Loucy (cell line): ENCODE data around the gene COLEC11.

ENCODE experiments used
- H2AFZ ChIP-seq: fragments of 200-600 bp; sonication (generic); 2 replicates; pipeline ENCODE4 v1.6.0; 2016; ENCODE audit warnings: antibody characterized with exemption, mild to moderate bottlenecking, low read length, moderate library complexity
- H3F3A ChIP-seq: fragments of 200-600 bp; 2 replicates; pipeline ENCODE4 v1.6.0; 2016; ENCODE audit warnings: antibody characterized with exemption, low read depth, mild to moderate bottlenecking
- H3K27me3 ChIP-seq: fragments of 200-600 bp; sonication (generic); 2 replicates; pipeline ENCODE4 v1.6.1; 2014; ENCODE audit warnings: low read length, mild to moderate bottlenecking; ENCODE audit not compliant: insufficient read depth, poor library complexity, severe bottlenecking
- H3K36me3 ChIP-seq: fragments of 200-600 bp; sonication (generic); 2 replicates; pipeline ENCODE4 v1.6.1; 2016; ENCODE audit warnings: low read length; ENCODE audit not compliant: insufficient read depth
- H3K4me1 ChIP-seq: fragments of 200-600 bp; sonication (generic); 2 replicates; pipeline ENCODE4 v1.5.1; 2014; ENCODE audit warnings: low read length, mild to moderate bottlenecking; ENCODE audit not compliant: insufficient read depth, poor library complexity, severe bottlenecking
- H3K4me2 ChIP-seq: fragments of 200-600 bp; sonication (generic); 2 replicates; pipeline ENCODE4 v1.6.0; 2014; ENCODE audit warnings: antibody characterized with exemption, low read length, low read depth, mild to moderate bottlenecking; ENCODE audit not compliant: poor library complexity, severe bottlenecking
- H3K4me3 ChIP-seq: fragments of 200-600 bp; sonication (generic); 2 replicates; pipeline ENCODE4 v1.5.1; 2014; ENCODE audit warnings: low read length, mild to moderate bottlenecking, mixed read lengths; ENCODE audit not compliant: poor library complexity, severe bottlenecking
- H3K79me2 ChIP-seq: fragments of 200-600 bp; sonication (generic); 2 replicates; pipeline ENCODE4 v1.6.1; 2014; ENCODE audit warnings: low read length; ENCODE audit not compliant: insufficient read depth
- H3K9ac ChIP-seq: fragments of 200-600 bp; sonication (generic); 2 replicates; pipeline ENCODE4 v1.6.0; 2014; ENCODE audit warnings: mild to moderate bottlenecking, low read depth, low read length, moderate library complexity; ENCODE audit not compliant: poor library complexity, severe bottlenecking
- H3K9me2 ChIP-seq: fragments of 200-600 bp; sonication (generic); replicated peaks from 2 replicates; pipeline ENCODE4 v1.6.1; 2016; ENCODE audit warnings: low read depth, low read length, mixed read lengths
- H3K9me3 ChIP-seq: fragments of 200-600 bp; sonication (generic); 2 replicates; pipeline ENCODE4 v1.6.1; 2014; ENCODE audit warnings: mild to moderate bottlenecking, antibody characterized with exemption, low read length, low read depth; ENCODE audit not compliant: insufficient read depth
- H4K20me1 ChIP-seq: fragments of 200-600 bp; sonication (generic); 2 replicates; pipeline ENCODE4 v1.6.0; 2014; ENCODE audit warnings: antibody characterized with exemption, low read length, mild to moderate bottlenecking; ENCODE audit not compliant: insufficient read depth, poor library complexity, severe bottlenecking
- EZH2phosphoT487 ChIP-seq: fragments of 200-600 bp; IDR thresholded peaks from 2 replicates; pipeline ENCODE4 v1.6.1; 2018; ENCODE audit warnings: antibody characterized with exemption, mild to moderate bottlenecking, moderate library complexity, borderline replicate concordance
- TF ChIP-seq, protein P1 (sequence below): fragments of 200-600 bp; sonication (generic); conservative IDR thresholded peaks from 2 replicates; pipeline ENCODE4 v1.5.1; 2014; ENCODE audit warnings: mild to moderate bottlenecking, antibody characterized with exemption, low read length

Gene COLEC11

DNA sequence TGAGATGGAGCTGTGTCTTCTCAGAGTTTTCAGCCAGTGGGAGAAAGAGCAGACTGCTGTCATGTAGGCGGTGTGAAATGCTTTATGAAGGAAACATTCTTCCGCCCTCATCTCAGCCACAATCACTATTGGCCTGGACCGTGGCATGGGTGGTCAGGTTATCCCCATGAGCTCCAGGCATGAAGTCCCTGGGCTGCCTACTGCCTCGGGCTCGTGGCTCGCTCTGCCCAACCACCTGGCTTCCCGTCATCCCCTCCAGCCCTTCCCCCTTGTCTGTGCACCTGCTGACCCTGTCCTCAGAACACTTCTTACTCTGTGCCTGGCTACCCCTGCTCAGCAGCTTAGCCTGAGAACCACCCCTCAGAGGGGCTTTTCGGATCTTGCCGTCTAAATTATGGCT lies 15.5 kb downstream of the COLEC11 start:
- H3K9me2 ChIP-seq, result no peaks in the 10 kb centered on the region
- no peaks in the 10 kb centered on the region for H3F3A ChIP-seq
- no peak overlapping the region for H3K4me3 ChIP-seq
- H3K79me2 ChIP-seq, result no peaks in the 10 kb centered on the region
- TF ChIP-seq EZH2phosphoT487, result no peak
- TF ChIP-seq, protein P1, sequence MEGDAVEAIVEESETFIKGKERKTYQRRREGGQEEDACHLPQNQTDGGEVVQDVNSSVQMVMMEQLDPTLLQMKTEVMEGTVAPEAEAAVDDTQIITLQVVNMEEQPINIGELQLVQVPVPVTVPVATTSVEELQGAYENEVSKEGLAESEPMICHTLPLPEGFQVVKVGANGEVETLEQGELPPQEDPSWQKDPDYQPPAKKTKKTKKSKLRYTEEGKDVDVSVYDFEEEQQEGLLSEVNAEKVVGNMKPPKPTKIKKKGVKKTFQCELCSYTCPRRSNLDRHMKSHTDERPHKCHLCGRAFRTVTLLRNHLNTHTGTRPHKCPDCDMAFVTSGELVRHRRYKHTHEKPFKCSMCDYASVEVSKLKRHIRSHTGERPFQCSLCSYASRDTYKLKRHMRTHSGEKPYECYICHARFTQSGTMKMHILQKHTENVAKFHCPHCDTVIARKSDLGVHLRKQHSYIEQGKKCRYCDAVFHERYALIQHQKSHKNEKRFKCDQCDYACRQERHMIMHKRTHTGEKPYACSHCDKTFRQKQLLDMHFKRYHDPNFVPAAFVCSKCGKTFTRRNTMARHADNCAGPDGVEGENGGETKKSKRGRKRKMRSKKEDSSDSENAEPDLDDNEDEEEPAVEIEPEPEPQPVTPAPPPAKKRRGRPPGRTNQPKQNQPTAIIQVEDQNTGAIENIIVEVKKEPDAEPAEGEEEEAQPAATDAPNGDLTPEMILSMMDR, result no peak
- no peaks in the 10 kb centered on the region for H3K4me1 ChIP-seq
- H3K9me3 ChIP-seq, result no peaks in the 10 kb centered on the region
- H3K9ac ChIP-seq, result no peak overlapping the region
- H4K20me1 ChIP-seq, result no peaks in the 10 kb centered on the region
- no peak overlapping the region for H2AFZ ChIP-seq
- H3K4me2 ChIP-seq, result no peak overlapping the region
- H3K27me3 ChIP-seq, result no peaks in the 10 kb centered on the region
- no peaks in the 10 kb centered on the region for H3K36me3 ChIP-seq

DNA sequence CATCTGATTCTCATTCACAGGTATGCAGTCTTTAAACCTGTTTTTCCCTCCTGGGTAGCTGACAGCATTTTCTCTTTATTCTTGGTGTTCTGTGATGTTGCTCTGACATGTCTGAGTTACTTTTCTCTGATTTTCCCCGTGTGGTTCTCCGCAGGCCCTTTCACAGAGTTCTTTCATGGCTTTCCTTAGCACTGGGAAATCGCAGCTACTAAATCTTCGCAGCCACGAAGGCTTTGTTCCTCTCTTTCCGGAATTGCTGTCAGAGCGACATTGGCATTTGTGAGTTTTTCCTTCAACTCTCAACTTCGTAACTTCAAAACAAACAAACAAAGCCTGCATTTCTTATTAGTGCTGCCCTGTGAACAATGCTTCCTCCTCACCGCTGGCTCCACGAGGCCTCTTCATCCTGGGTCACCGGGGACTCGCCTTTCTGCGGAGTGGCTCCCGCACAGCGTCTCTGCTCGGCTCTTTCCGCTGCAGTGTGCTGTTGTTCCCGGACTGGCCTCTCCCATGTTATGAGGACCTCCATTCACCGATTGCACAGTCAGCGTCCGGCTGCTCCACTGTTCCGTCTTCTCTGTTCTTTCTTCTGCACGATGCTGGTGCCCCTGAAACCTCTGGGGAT lies 16.1 kb downstream of the COLEC11 start:
- Histone ChIP-seq H3K9ac (no peak overlapping the region), H2AFZ (no peak overlapping the region), H3K9me3 (no peaks in the 10 kb centered on the region), H3K4me2 (no peak overlapping the region), H3K27me3 (no peaks in the 10 kb centered on the region), H3K4me1 (no peaks in the 10 kb centered on the region), H3K79me2 (no peaks in the 10 kb centered on the region), H3K36me3 (no peaks in the 10 kb centered on the region), H3F3A (no peaks in the 10 kb centered on the region), H4K20me1 (no peaks in the 10 kb centered on the region), H3K4me3 (no peak overlapping the region), H3K9me2 (no peaks in the 10 kb centered on the region)
- TF ChIP-seq EZH2phosphoT487, result no peak
- TF ChIP-seq, protein P1, result no peak

DNA sequence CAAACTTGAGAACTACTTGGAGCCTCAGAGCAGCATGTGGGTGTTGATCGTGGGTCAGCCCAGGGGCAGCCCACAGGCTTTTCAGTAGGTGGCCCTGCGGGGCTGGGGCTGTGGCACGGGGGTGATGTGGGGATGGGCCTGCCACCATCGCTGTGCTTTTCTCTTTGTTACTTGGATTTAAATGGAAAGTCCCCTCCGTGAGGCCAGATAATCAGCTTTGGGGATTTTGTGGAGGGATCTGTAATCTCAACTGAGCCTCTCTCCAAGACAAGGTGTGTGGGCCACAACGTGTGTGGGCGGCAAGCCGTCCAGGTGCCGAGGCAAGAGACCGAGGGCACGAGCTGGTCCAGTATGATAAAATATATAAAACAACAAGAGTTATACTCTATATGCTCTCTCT lies 16.7 kb downstream of the COLEC11 start:
- TF ChIP-seq EZH2phosphoT487, result no peak
- TF ChIP-seq, protein P1, result no peak
- H4K20me1 ChIP-seq, result no peaks in the 10 kb centered on the region
- H3K4me1 ChIP-seq, result no peaks in the 10 kb centered on the region
- no peak overlapping the region for H3K9ac ChIP-seq
- no peaks in the 10 kb centered on the region for H3K79me2 ChIP-seq
- no peaks in the 10 kb centered on the region for H3K9me3 ChIP-seq
- H3F3A ChIP-seq, result no peaks in the 10 kb centered on the region
- H3K27me3 ChIP-seq, result no peaks in the 10 kb centered on the region
- no peak overlapping the region for H3K4me2 ChIP-seq
- H2AFZ ChIP-seq, result no peak overlapping the region
- no peaks in the 10 kb centered on the region for H3K36me3 ChIP-seq
- H3K4me3 ChIP-seq, result no peak overlapping the region
- no peaks in the 10 kb centered on the region for H3K9me2 ChIP-seq
